ENCODE data around the gene MAN2A1.

Gene MAN2A1

DNA sequence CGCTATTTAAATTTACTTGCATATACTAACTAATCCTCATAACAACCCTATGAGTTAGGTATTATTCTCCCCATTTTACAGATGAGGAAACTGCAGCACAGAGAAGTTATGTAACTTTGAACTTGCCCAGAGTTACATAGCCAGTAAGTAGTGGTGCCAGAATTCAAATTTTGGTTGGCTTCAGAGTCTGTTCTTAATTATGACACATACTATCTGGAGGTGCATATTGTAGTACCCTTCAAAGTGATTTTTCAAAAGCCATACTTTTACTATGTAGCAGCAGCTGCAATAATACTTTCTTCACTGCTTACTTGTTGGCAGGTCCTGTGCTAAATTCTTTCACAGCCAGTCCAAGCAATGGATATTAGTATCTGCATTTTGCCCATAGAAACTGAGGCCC is 16.4 kb downstream of the MAN2A1 start:
- DNase-seq (ENCODE audit: low read depth in 2 of 2), result no peak

DNA sequence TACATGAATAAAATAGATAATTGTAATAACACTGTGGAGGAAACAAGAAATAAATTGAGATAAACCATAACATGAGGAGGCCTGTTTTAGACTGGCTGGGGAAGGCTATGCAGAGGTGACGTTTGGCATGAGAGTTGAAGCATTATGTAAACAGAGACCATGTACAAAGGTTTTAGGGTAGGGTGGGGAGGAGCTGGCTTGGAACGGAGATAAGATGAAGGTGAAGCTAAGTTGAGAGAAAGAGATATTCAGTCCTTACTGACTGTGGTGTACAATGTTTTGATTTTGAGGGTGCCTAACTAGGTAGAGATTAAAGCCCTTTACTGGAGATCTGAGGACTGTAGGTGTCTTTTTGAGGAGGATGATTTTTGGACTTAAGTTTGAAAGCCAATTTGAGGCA is 17.8 kb downstream of the MAN2A1 start:
- no peak for DNase-seq (ENCODE audit: low read depth in 2 of 2)

DNA sequence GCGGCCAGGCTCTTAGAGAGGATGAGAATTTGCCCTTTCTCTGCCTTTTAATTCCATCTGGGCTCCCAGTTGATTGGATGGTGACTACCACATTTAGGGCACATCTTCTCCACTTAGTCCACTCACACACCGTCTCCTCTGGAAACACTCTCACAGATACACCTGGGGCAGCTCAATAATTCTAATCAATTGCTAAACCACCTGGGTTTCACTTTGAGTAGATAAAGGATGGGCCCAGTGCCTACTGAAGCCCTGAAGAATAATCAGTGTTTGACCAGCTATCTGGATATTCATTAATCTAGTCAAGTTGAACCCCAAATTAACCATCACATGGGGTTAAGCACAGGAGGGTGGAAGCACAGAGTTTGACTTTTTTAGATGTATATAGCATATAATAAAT is 19.1 kb downstream of the MAN2A1 start:
- no peak for DNase-seq (ENCODE audit: low read depth in 2 of 2)

GRCh38 chr5:109709225-109709624 is 19.5 kb downstream of the MAN2A1 start:
- no peak for DNase-seq (ENCODE audit: low read depth in 2 of 2)

GRCh38 chr5:109711673-109712072 is 21.9 kb downstream of the MAN2A1 start:
- DNase-seq (ENCODE audit: low read depth in 2 of 2), result no peak

DNA sequence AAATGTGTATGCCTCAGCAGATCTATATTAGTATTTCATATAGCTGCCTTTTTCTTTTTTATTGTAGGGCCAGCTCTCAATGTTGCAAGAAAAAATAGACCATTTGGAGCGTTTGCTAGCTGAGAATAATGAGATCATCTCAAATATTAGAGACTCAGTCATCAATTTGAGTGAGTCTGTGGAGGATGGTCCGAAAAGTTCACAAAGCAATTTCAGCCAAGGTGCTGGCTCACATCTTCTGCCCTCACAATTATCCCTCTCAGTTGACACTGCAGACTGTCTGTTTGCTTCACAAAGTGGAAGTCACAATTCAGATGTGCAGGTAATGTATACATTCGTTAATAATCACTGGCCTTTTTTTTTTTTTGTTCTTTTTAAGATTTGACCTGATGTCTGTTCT is 23.7 kb downstream of the MAN2A1 start:
- no peak for DNase-seq (ENCODE audit: low read depth in 2 of 2)

DNA sequence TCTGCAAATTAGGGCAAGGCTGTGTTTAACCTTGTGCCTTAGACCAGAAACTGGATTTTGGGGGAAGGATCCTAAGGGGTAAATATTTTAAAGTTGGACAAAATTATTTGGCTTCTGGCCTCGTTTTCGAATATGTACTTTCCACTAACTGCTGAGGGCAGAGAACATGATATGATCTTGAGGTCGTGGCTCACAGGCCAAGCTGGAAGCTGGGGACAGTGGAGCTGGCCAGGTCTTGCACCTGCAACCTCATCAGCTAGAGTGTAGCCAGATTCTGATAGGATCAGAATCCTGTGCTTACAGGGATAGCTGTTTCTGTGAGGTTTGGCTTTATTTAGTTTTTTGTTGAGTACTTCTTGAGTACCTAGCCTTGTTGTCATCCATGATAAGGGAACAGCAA is 24.9 kb downstream of the MAN2A1 start:
- no peak for DNase-seq (ENCODE audit: low read depth in 2 of 2)

DNA sequence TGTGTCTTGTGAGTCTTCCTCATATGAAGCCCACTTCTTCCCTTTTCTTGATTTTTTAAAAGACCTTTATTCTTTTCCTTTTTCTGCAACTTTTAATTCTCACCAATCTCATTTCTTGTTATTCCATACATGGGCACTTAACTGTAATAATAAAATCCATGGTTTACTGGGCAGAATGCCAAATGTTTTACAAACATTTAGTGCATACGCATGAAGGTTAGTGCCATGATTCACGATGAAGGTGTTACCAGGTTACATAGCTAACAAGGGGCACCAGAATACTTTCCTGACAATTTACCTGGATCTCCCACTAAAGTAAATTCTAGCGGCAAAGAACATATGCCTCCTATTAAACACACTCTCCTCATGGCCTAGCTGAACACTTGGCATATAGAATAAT is 28.5 kb downstream of the MAN2A1 start:
- DNase-seq (ENCODE audit: low read depth in 2 of 2), result no peak

DNA sequence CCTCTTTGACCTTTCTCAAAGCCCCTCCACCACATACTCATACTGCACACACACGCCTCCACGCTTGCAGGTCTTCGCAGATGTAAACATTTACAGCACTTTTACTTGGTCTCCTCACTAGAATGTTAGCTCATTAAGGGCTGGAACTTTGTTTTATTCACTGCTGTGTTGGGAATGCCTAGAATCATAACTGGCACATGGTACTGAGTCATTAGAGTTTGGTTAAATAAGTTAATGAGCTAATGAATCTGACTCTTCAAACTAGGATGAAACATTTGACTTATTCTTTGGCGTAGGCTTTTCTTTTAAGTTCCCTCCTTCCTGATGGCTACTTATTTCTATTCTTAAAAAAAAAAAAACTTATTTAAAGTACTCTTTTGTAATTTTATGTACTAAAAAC is 28.9 kb downstream of the MAN2A1 start:
- DNase-seq (ENCODE audit: low read depth in 2 of 2), result no peak

DNA sequence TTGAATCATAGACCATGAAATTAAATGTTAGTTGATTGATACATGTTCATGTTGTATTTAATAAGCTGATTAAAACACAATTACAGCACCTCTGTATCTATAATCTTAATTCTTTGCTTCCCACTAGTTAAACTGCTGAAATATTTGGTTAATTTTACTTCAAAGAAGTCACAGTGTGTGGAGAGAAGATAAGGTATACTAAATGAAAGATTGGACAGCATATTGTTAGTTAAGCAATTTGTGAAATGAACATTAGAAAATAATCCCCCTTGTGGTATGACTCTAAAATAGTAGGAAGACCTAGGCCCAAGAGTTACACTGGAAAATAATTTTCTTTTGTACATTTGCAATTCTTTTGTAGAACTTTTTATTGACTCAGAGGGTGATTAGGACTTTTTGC is 30.3 kb downstream of the MAN2A1 start:
- DNase-seq (ENCODE audit: low read depth in 2 of 2), result no peak

- DNase-seq (ENCODE audit: low read depth in 2 of 2), result no peak
Measured at GRCh38 chr5:109721741-109722140, 32.0 kb downstream of the MAN2A1 start.

DNA sequence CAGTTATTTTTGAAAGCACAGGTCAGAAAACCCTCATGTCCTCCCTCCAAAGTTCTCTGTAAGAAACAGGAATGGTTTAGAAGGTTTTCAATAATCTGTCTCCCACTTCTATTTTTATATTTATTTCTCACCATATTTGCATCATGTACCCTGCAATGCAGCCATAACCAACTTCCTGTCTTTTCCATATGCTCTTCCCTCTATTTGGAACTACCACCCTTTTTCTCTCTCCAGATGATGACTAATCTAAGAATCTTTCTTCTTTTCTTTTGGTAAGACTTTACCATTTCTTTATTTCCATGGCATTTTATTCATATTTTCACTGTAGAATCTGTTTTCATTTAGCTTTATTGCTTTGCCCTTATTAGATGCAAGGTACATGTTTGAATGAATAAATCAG is 33.9 kb downstream of the MAN2A1 start:
- no peak for DNase-seq (ENCODE audit: low read depth in 2 of 2)

- DNase-seq (ENCODE audit: low read depth in 2 of 2), result no peak
Measured at GRCh38 chr5:109725135-109725534, 35.4 kb downstream of the MAN2A1 start.

DNA sequence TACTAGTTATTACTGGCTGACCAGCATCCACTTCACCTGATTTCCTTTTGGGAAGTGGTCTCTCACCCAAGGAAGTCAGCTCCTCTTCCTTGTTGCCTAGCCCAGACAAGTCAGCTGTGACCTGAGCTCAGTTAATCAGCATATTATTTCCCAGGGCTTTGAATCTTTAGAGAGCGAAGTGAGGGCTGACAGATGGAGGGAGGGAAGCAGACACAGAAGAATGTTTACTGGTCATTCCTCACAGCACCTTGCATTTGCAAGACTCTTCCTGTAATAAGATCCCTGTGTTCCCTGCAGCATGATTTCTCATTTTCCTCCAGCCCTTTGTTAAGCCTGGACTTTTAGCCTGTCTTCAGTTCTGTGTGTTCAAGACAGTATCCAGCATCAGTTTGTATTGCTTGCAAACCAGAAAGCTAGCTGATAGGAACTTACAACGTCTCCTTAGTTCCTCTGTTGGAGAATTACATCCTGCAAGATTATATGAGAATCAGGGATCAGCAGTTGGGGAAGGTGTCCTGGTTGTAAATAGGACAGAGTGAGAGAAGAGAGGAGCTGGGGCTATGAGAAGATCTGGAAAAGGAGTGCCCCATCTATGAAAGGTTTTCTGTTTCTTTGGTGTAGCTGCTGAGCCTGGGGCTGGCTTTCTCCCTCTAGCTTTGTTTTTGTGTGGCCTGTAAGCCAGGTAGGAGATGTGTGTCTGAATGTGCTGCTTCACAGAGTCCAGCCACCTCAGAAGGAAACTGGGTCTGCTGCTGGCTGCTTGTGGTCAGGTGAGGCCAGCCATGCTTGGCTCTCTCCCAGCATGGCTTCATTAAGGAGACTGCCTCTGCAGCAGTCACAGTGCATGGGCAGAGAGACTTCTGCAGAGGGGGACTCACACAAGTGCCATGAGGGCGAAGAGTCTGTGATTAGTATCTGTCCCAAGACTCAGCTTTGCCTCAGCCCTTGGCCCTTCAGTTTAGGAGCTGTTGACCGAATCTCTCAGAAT is 50.3 kb downstream of the MAN2A1 start:
- no peak for DNase-seq (ENCODE audit: low read depth in 2 of 2)

- no peak for DNase-seq (ENCODE audit: low read depth in 2 of 2)
Measured at GRCh38 chr5:109740966-109741365, 51.2 kb downstream of the MAN2A1 start.

DNA sequence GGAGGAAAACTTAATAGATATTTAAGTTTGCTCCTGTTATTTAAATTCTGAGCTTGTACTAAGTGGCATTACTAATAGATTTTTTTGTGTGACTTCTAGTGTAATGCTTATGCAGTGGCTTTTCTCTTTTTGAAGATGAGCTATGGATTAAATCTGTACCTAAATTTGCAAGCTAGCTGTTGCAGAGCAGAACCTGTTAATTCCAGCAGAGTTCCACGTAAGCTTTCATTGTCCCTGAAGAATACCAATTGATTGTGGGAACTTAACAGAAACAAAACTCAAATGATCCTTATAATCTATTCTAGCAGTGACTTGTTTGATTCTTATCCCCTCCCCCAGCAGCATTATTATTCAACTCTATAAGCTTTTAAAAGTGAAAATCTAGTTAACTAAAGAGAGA is 51.7 kb downstream of the MAN2A1 start:
- DNase-seq (ENCODE audit: low read depth in 2 of 2), result no peak

DNA sequence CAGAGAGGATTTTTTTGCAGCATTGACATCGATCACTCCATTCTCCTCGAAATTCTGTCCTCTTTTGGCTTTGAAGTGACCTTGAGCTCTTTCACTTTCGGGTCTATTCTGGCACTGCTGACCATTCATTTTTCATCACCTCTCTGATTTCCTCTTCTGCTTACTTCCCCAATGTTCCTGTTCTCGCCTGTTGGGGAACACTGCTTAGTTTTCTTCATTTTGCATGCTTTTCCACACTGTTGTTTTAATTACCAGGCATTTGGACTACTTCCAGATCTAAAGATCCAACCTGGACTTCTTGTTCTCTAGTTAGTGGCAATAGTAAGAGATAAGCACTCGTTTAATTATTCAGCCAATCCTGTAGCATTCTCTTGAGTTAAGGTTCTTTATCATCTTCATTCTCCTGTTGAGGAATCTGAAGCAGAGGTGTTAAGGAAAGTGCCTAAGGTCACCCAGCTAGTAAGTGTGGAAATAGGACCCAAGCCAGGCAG is 53.4 kb downstream of the MAN2A1 start:
- DNase-seq (ENCODE audit: low read depth in 2 of 2), result no peak

DNA sequence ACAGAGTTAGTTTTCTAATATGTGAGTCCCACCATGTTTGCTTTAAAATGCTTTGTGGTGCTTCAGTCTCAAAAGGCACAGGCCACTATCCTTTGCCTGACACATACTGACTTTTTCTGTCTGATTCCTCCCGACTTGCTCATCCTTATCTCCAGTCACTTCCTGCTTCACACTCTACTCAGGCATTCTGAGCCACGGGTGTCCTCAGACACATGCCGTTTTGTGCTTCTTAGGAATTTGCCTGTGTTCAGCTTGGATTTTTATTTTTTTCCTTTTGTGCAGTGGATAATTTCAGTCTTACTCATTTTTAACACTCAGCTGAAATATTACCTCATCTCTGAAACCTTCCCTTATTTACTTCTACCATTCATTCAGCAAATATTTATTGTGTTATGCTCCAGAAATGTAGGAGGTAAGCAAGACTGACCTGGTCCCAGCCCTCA is 54.1 kb downstream of the MAN2A1 start:
- no peak for DNase-seq (ENCODE audit: low read depth in 2 of 2)

DNA sequence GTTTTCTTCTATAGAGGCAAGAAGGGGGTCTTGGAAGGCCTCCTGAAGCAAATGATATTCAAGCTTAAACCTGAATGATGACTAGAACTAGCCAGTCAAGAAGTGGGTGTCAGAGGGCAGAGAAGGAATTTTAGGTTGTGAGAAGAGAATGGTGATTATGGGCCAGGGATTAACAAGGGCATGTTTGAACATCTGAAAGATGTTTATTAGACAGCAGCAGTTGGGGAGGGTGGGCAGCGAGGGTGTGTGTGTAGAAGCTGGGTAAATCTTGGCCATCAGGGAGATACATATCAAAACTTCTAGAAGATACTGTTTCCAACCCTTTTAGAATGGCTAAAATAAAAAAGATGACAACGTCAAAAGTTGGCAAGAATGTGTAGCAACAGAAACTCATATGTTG is 54.5 kb downstream of the MAN2A1 start:
- DNase-seq (ENCODE audit: low read depth in 2 of 2), result no peak

DNA sequence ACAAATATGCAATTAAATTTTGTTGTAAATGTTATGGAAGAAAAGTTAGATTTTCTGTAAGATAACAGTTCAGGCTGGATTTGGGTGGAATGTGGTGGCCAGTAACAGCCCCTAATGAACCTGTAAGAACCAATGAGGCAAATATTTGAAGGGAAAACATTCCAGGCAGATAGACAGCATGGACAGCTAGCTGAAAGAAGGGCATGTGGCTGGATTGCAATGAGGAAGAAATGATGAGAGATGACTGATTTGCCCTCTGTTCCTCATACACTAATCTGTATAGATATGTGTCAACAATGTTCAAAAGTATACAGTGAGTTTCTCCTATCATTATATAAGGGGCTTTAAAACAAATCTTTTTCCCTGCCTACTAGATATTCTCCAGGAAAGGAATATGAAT is 58.8 kb downstream of the MAN2A1 start:
- no peak for DNase-seq (ENCODE audit: low read depth in 2 of 2)

- DNase-seq (ENCODE audit: low read depth in 2 of 2), result no peak
Measured at GRCh38 chr5:109750463-109750862, 60.7 kb downstream of the MAN2A1 start.

DNA sequence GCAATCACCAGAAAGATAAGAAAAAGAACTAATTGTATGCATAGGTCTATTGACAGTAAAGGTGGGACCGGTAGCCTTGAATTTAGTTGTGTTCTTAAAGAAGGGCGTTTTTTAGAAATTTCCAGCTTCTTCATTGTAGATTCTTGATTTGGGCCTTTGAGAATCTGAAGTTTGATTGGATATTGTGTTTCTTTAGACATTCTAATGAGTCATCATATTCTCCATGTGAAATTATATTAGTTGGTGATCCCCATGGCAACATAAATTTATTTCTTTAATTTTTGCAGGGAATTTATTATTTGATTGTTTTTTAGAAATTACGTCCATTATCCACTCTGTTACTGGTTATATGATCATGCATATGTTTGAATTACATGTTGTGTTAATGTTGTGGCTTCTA is 63.6 kb downstream of the MAN2A1 start:
- DNase-seq (ENCODE audit: low read depth in 2 of 2), result no peak

- no peak for DNase-seq (ENCODE audit: low read depth in 2 of 2)
Measured at GRCh38 chr5:109754319-109754718, 64.6 kb downstream of the MAN2A1 start.

- no peak for DNase-seq (ENCODE audit: low read depth in 2 of 2)
Measured at GRCh38 chr5:109755761-109756160, 66.0 kb downstream of the MAN2A1 start.

Data from stimulated activated CD8-positive, alpha-beta memory T cell treated with anti-CD3 and anti-CD28 coated beads, Interleukin-7, amount 100 ng/mL, for 1 hour (primary cell).